Measurements from ENCODE around the gene BCL2. TPM values are rescaled to one million over a fixed set of nuclear protein-coding genes. Genes with fewer than 3 reads are reported as not detected.

The BCL2 gene
- total RNA-seq, 1 experiment from 2014 or later: 1.3 TPM

GRCh38 chr18:63288311-63288710, 31.3 kb downstream of the BCL2 start:
- Histone ChIP-seq H4K5ac (ENCODE audit: insufficient read length, low read depth, low read length) (no peak overlapping the region), H3K4me1 (ENCODE audit: insufficient read depth, low read length) (no peaks in the 10 kb centered on the region; the same call in 1 of the 2 replicates), H3K4me2 (ENCODE audit: insufficient read depth, insufficient read length, low read length) (no peak overlapping the region), H2AFZ (ENCODE audit: low read length) (no peak overlapping the region), H3K4ac (ENCODE audit: low read depth, low read length) (no peak overlapping the region), H3K23ac (ENCODE audit: insufficient read length, low read depth, low read length) (no peak overlapping the region), H3K23me2 (ENCODE audit: insufficient read length, low read depth, low read length, poor library complexity, severe bottlenecking) (no peaks in the 10 kb centered on the region), H2BK15ac (ENCODE audit: low read depth, low read length) (no peak overlapping the region), H3K79me2 (ENCODE audit: insufficient read depth, low read length) (no peaks in the 10 kb centered on the region), H2BK12ac (ENCODE audit: insufficient read length, low read depth, low read length) (no peak overlapping the region), H4K20me1 (ENCODE audit: control insufficient read depth, insufficient read depth, insufficient read length) (no peaks in the 10 kb centered on the region), H3K9ac (ENCODE audit: extremely low read depth, insufficient read length, low read length) (no peak overlapping the region), H3K14ac (ENCODE audit: insufficient read depth, low read length) (no peak overlapping the region), H2BK5ac (ENCODE audit: insufficient read length, low read length) (no peak overlapping the region), H3K27me3 (ENCODE audit: insufficient read depth, low read length) (no peaks in the 10 kb centered on the region), H3K79me1 (ENCODE audit: insufficient read depth, low read depth, low read length, poor library complexity, severe bottlenecking) (no peaks in the 10 kb centered on the region), H3K18ac (ENCODE audit: insufficient read length, low read depth, low read length) (no peak overlapping the region), H3K9me3 (ENCODE audit: control insufficient read depth, low read depth, low read length) (no peaks in the 10 kb centered on the region), H3K56ac (ENCODE audit: insufficient read length, low read depth, low read length) (no peak overlapping the region), H2BK20ac (ENCODE audit: low read depth, low read length, poor library complexity, severe bottlenecking) (no peak overlapping the region), H4K8ac (replicated peaks; ENCODE audit: insufficient read length, low read depth, low read length) (no peak overlapping the region), H3K27ac (ENCODE audit: insufficient read length, low read depth, low read length) (no peak overlapping the region), H3T11ph (ENCODE audit: low read length) (no peak overlapping the region), H4K91ac (ENCODE audit: insufficient read length, low read depth, low read length) (no peak overlapping the region), H2BK120ac (ENCODE audit: low read depth, low read length, poor library complexity, severe bottlenecking) (no peak overlapping the region), H2AK5ac (ENCODE audit: insufficient read length, low read length) (no peak overlapping the region)
- TF ChIP-seq, protein P1, sequence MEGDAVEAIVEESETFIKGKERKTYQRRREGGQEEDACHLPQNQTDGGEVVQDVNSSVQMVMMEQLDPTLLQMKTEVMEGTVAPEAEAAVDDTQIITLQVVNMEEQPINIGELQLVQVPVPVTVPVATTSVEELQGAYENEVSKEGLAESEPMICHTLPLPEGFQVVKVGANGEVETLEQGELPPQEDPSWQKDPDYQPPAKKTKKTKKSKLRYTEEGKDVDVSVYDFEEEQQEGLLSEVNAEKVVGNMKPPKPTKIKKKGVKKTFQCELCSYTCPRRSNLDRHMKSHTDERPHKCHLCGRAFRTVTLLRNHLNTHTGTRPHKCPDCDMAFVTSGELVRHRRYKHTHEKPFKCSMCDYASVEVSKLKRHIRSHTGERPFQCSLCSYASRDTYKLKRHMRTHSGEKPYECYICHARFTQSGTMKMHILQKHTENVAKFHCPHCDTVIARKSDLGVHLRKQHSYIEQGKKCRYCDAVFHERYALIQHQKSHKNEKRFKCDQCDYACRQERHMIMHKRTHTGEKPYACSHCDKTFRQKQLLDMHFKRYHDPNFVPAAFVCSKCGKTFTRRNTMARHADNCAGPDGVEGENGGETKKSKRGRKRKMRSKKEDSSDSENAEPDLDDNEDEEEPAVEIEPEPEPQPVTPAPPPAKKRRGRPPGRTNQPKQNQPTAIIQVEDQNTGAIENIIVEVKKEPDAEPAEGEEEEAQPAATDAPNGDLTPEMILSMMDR (conservative IDR thresholded peaks at IDR 0.05): no peak
- H3K27ac Mint-ChIP-seq: no peak overlapping the region
- DNase-seq: no peak
- no CpG with 5 or more reads among the region's 2 CpGs for WGBS (ENCODE audit: extremely low coverage, insufficient read length, low lambda C conversion rate)
- no peaks in the 10 kb centered on the region for H3K9me3 Mint-ChIP-seq
- no peaks in the 10 kb centered on the region; the same call in 1 of the 2 replicates for H3K27me3 Mint-ChIP-seq (ENCODE audit: low read depth)
- H3K4me3 Mint-ChIP-seq: no peak overlapping the region
- peaks cover 10 to 20% of the 10 kb centered on the region in 2 experiments for H3K4me1 Mint-ChIP-seq
- H3K36me3 Mint-ChIP-seq (ENCODE audit: insufficient read depth in 1 of 3, low read depth in 3 of 3): no peaks in the 10 kb centered on the region

Measured in H9 (cell line).